Hematopoietic multipotent progenitor cell treated with erythropoietin and hydrocortisone succinate and interleukin-3 and kit ligand, for 8 days (in vitro differentiated cells): ENCODE results near the gene F13B.
"Not testable (repeated sequence)": the region's sequence is repeated elsewhere in the genome, so short reads cannot be mapped to it uniquely, and the experiment has no call there.

Experiments
- DNase-seq: peaks from one replicate; pipeline ENCODE4 v3.0.0-alpha.2; 2015

F13B gene

GRCh38 chr1:197041486-197042353 lies 25.3 kb downstream of the F13B start:
- DNase-seq = no peak

GRCh38 chr1:197036861-197037260 lies 30.2 kb downstream of the F13B start:
- DNase-seq = no peak

GRCh38 chr1:197034631-197035339 lies 32.3 kb downstream of the F13B start:
- DNase-seq = not testable (repeated sequence)

- DNase-seq = no peak
These were observed 37.3 kb downstream of the F13B start for GRCh38 chr1:197029749-197030148.

GRCh38 chr1:197027359-197027758 lies 39.7 kb downstream of the F13B start:
- DNase-seq = no peak

- DNase-seq = no peak
These were observed 42.6 kb downstream of the F13B start for GRCh38 chr1:197024460-197024859.

GRCh38 chr1:197021716-197022115 lies 45.3 kb downstream of the F13B start:
- DNase-seq = no peak

- no peak for DNase-seq
These were observed 49.4 kb downstream of the F13B start for GRCh38 chr1:197017558-197018146.

- no peak for DNase-seq
These were observed 50.3 kb downstream of the F13B start for GRCh38 chr1:197016751-197017150.

GRCh38 chr1:197013234-197013633 lies 53.8 kb downstream of the F13B start:
- DNase-seq = no peak

- DNase-seq = no peak
These were observed 55.4 kb downstream of the F13B start for GRCh38 chr1:197011614-197012013.

GRCh38 chr1:197008861-197009260 lies 58.2 kb downstream of the F13B start:
- no peak for DNase-seq

- DNase-seq = no peak
These were observed 63.9 kb downstream of the F13B start for GRCh38 chr1:197003132-197003531.

GRCh38 chr1:197001828-197002227 lies 65.2 kb downstream of the F13B start:
- no peak for DNase-seq

GRCh38 chr1:196997423-196997822 lies 69.6 kb downstream of the F13B start:
- no peak for DNase-seq

GRCh38 chr1:196993916-196994315 lies 73.1 kb downstream of the F13B start:
- no peak for DNase-seq

GRCh38 chr1:196991919-196992651 lies 75.0 kb downstream of the F13B start:
- not testable (repeated sequence) for DNase-seq
